AG10803 (cell line): Measurements from ENCODE around the gene FAP.

Source experiments
- DNase-seq: peaks from one replicate; pipeline ENCODE4 v3.0.0; 2010; ENCODE audit warnings: low read depth
- H3K4me3 ChIP-seq: 2 replicates; pipeline ENCODE4 v1.5.1; 2011; ENCODE audit warnings: mild to moderate bottlenecking, low read length, control low read depth
- TF ChIP-seq, protein P1 (sequence below): conservative IDR thresholded peaks from 2 replicates; pipeline ENCODE4 v1.5.1; 2011; ENCODE audit warnings: mild to moderate bottlenecking, low read length, control low read depth, inconsistent platforms

The FAP gene

GRCh38 chr2:162159446-162159845 lies 83.8 kb downstream of the FAP start:
- DNase-seq: no peak
- TF ChIP-seq, protein P1, sequence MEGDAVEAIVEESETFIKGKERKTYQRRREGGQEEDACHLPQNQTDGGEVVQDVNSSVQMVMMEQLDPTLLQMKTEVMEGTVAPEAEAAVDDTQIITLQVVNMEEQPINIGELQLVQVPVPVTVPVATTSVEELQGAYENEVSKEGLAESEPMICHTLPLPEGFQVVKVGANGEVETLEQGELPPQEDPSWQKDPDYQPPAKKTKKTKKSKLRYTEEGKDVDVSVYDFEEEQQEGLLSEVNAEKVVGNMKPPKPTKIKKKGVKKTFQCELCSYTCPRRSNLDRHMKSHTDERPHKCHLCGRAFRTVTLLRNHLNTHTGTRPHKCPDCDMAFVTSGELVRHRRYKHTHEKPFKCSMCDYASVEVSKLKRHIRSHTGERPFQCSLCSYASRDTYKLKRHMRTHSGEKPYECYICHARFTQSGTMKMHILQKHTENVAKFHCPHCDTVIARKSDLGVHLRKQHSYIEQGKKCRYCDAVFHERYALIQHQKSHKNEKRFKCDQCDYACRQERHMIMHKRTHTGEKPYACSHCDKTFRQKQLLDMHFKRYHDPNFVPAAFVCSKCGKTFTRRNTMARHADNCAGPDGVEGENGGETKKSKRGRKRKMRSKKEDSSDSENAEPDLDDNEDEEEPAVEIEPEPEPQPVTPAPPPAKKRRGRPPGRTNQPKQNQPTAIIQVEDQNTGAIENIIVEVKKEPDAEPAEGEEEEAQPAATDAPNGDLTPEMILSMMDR: no peak
- H3K4me3 ChIP-seq: no peak overlapping the region

GRCh38 chr2:162156149-162156548 lies 87.1 kb downstream of the FAP start:
- no peak for DNase-seq
- TF ChIP-seq, protein P1: no peak
- no peak overlapping the region for H3K4me3 ChIP-seq

DNA sequence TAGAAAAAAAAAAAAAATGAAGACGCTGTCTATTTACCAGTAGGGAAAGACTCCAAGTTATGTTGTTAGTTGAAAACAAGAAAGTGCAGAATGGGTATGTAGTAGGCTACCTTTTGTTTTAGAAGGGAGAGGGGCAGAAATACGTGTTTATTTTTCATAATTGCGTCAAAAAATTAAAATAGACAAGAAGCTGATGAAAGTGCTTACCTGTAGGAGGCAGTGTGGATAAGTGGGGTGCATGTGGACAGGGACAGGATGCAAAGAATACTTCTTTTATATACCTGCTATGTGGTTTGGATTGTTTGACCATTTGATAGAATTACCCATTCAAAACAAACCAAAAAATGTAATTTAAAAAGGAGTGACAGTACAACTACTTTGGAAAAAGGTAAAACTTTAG lies 88.2 kb downstream of the FAP start:
- no peak overlapping the region for H3K4me3 ChIP-seq
- TF ChIP-seq, protein P1: no peak

DNA sequence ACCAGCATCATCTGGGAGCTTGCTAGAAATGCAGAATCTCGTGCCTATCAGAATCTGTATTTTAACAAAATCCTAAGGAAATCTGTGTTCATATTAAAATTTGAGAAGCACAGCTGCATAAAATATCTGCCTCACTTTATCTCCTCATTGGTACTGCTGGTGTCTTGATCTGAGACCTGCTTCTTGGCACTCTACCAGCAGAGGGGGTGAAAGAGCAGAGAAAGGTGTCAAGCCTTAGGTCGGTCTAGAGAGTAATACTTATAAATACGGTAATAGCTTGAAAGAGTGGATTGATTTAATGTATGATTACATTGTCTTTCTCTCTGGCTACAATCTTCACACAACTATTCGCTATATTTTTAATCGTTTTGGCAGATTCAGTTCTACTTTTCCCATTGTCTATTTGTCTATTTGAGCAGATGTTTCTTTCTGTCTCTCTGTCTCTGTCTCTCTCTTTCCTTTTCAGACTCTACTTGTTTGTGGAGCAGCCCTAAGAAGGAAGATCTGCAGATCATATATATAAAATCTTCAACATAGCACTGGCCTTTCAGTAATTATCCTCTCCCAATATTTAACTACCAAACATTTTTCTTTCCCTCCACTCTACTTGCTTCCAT lies 89.5 kb downstream of the FAP start:
- DNase-seq: peak; percentile 41
- no peak overlapping the region for H3K4me3 ChIP-seq
- TF ChIP-seq, protein P1: peak; percentile 72

More for the DNA sequence above, 88.2 kb downstream of the FAP start:
- DNase-seq: no peak

DNA sequence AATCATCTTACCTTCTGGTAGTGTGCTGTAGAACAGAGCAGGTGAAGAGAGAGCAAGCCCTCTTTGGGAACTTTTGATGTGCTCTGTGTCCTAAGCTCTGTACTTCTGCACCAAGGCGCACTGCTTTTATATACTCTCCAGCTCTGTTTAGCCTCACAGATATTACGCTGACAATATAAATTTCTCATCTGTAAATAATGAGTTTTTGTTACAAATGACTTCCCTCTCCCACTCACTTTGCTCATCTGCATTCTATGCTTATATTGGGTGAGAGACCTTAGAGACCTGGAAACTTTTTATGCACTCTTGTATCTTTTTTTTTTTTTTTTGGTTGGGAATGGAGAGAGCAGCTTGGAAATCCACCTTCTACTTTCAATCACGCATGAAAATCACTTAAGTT lies 91.1 kb downstream of the FAP start, which contains the start of gene GCG:
GCG (minus strand) TSS at position 101 of the 400 bp plus-strand sequence. CDS start 3,069 bp downstream, outside the sequence.
- no peak for DNase-seq
- TF ChIP-seq, protein P1: no peak
- no peak within 1 kb of the TSS for H3K4me3 ChIP-seq

DNA sequence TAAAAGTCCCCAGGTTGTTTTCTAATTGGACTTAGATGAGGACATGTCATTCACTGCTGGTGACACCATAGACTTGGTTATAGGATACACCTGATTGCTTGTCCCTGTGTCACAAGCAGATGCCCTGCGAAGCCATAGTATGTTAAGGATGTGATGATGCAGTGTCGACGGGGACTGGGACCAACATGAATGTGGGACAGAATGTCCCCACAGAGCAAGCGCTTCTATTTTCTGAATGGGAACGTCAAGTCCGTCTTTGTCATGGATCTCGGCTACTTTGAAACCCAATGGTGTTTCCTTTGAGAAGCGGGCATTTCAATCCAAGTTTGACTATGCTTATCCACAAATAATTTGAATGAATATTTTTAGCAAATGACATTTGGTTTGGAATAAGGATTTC lies 93.3 kb downstream of the FAP start:
- TF ChIP-seq, protein P1: no peak
- no peak for DNase-seq
- H3K4me3 ChIP-seq: no peak overlapping the region

GRCh38 chr2:162149466-162149865 lies 93.8 kb downstream of the FAP start:
- no peak overlapping the region for H3K4me3 ChIP-seq
- TF ChIP-seq, protein P1: no peak
- no peak for DNase-seq
